HG03439 (cell line): ENCODE measurements around the gene ERAP2.
"Not testable (repeated sequence)": the region's sequence is repeated elsewhere in the genome, so short reads cannot be mapped to it uniquely, and the experiment has no call there.

ENCODE experiments used
- ATAC-seq: cut with Tn5 transposase; IDR thresholded peaks from one replicate; pipeline ENCODE4 v1.9.1; 2021; ENCODE audit warnings: mild to moderate bottlenecking, moderate library complexity; ENCODE audit not compliant: unreplicated experiment

The ERAP2 gene

GRCh38 chr5:96930589-96930988 lies 54.3 kb downstream of the ERAP2 start:
- ATAC-seq = no peak

DNA sequence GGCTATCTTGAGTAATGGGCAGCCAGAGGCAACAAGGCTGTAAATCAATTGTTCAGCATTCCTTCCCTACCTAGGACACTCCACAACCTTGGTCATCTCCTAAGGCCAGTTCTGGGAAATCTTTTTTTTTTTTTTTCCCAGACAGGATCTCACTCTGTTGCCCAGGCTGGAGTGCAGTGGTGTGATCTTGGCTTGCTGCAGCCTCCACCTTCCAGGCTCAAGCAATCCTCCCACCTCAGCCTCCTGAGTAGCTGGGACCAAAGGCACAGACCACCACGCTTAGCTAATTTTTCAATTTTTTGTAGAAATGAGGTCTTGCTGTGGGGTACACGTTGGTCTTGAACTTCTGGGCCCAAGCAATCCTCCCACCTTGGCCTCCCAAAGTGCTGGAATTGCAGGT lies 54.7 kb downstream of the ERAP2 start:
- not testable (repeated sequence) for ATAC-seq

DNA sequence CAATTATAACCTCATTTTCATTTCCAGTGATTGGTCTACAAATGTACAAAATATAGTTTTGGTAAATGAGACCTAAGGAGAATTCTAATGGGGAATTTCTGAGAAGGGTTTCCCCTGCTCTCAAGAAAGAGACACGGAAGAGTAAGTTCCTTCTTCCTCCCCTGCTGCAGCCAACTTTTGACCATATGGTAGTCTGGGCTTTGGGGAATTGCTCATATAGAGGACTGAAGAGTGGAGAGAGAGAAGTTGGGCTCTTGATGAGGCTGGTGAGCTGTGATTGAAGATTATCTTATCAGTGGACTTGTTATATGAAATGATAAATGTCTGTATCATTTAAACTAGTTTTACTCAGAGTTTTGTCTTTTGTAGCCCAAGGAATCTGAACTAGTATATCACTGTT lies 55.3 kb downstream of the ERAP2 start:
- no peak for ATAC-seq

GRCh38 chr5:96932026-96932425 lies 55.7 kb downstream of the ERAP2 start:
- ATAC-seq = no peak

GRCh38 chr5:96933764-96934707 lies 57.7 kb downstream of the ERAP2 start:
- peak; percentile 0 for ATAC-seq

- peak; percentile 68 for ATAC-seq
Measured at GRCh38 chr5:96934708-96935558, 58.6 kb downstream of the ERAP2 start.

- ATAC-seq = peak; percentile 53
Measured at GRCh38 chr5:96935559-96936430, 59.5 kb downstream of the ERAP2 start, which contains the start of gene LNPEP. TSS of gene LNPEP (plus strand) at chr5:96936080. CDS start at chr5:96936156, 76 bp downstream.

- ATAC-seq = peak; percentile 15
Measured at GRCh38 chr5:96936431-96937320, 60.4 kb downstream of the ERAP2 start.

GRCh38 chr5:96940586-96940985 lies 64.3 kb downstream of the ERAP2 start:
- no peak for ATAC-seq

DNA sequence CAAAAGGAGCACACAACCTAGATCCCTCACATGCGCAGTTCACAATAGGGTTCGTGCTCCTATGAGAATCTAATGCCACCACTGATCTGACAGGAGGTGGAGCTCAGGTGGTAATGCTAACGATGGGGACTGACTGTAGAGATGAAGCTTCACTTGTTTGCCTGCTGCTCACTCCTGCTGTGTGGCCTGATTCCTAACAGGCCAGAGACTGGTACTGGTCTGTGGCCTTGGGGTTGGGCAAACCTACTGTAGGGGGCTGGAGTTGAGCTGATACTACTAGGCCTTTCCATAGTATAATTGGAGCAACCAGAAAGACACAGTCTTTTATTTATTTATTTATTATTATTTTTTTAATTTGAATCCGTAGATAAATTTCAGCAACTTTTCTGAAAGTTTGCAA lies 64.8 kb downstream of the ERAP2 start:
- ATAC-seq = no peak

- ATAC-seq = no peak
Measured at GRCh38 chr5:96942078-96942477, 65.8 kb downstream of the ERAP2 start.

- ATAC-seq = no peak
Measured at GRCh38 chr5:96942911-96943310, 66.6 kb downstream of the ERAP2 start.

DNA sequence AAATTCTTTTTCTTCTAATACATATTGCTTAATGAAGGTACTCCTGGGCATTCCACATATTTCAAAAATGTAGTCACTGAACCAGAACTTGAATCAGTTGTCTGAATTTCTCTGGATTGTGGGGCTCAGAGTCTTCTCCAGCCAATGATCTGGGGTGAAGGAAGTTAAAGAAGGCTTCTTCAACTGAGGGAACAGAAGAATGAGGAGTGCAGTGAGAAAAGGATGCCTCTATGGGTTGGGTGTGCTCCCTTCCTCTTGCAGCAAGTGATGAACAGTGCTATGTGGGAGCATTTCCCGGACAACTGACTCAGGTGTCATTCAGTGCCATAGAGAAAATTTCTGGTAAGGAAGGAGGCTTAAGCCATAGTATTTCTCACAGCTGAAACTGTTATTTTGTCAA lies 67.5 kb downstream of the ERAP2 start:
- no peak for ATAC-seq

GRCh38 chr5:96945144-96945897 lies 69.0 kb downstream of the ERAP2 start:
- no peak for ATAC-seq

DNA sequence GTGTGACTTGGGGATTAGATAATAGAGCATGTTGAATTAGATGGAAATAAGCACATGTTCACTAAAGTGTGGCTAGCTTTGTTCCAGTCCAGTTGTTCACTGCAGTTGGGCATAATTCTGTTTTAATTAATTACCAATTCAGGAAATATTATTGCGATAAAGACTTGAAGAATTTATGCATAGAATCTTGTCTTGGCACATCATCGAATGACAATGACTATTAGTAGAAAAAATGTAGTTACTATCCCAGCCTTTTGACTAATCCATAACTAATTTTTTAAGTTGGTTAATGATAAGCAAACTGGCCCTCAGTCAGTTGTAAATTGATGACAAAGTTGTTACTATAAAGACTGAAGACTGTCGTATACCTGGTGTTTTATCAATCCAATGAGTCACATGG lies 70.1 kb downstream of the ERAP2 start:
- no peak for ATAC-seq

DNA sequence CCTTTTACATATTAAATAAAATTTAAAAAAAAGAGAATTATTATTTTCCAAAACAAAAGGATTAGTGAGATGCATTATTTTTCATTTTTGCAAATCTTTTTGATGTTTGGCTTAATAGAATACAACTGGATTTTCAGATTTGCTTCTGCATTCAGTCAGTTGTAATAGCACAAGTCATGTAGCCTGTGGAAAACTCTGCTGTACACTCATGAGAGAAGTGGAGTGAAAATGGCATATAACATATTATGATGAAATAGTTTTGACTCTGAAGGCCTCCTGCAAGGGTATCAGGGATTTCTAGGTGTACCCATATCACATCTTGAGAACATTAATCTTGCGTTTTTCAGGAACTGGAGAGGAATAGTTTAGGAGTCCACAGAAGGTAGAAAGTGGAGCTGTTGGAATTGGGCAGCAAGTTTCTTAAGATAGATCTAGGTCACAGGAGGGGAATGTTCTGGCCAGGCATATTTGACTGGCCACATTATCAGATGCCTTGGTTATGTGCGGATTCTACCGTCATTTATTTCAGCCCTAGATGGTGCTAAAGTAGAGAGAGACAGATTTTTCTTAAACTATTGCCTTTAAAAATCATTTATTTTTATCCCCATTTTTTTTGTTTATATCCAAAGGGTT lies 75.9 kb downstream of the ERAP2 start:
- no peak for ATAC-seq

DNA sequence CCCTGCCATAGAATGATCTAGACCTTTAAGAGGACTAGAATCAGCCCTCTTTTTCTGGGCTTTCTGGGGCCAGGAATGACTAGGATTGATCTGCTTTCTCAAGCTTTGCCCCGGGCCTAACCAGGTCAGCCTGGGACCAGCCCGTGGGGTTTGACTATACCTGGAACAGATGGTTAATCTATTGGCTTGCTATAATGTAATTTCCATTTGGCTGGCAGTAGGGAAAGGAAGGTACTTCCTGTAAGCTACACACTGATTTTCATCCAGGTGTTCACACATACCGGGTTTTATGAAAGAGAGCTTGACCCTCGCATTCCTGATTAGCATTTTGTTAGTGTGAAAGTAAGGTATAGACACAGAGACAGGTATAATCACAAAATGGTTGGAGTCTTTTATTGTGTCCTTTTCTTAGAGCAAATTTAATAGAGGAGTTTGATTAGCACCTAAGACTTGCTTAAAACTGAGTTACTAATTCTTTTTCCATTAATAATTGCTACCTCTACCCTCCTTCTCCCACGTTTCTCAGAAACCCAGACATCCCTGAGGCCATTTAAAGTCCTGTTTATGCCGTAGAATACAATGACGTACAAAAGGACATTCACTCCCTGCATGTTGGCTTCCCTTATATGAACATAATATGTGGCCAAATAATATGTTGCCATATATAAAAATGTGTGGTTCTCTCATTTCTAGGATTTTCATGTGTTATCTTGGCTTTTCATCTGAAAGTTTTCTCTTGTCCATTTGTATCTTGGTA lies 76.9 kb downstream of the ERAP2 start:
- ATAC-seq = no peak
